AG04450 (cell line): ENCODE data around the gene CRKL. TPM values are rescaled to one million over a fixed set of nuclear protein-coding genes. Genes with fewer than 3 reads are reported as not detected.

ENCODE experiments used
- CTCF ChIA-PET: fragments of 300-600, 350-600 bp; formaldehyde crosslinking; extraction: SDS; loops from one replicate; lab custom pipeline; 2022; ENCODE audit warnings: antibody characterized with exemption, inconsistent platforms; lab: Charles Lee
- POLR2A ChIA-PET: fragments of 350-600 bp; formaldehyde crosslinking; extraction: SDS; loops from one replicate; lab custom pipeline; 2021; ENCODE audit warnings: antibody characterized with exemption, inconsistent platforms; lab: Yijun Ruan, JAX
- DNase-seq: peaks from one replicate; pipeline ENCODE4 v3.0.0-alpha.2; 2011; ENCODE audit warnings: low read depth, low spot score
- H3K27ac ChIP-seq: one replicate; pipeline ENCODE4 v1.5.1; 2012; ENCODE audit warnings: low read depth, low read length, control low read depth
- H3K27me3 ChIP-seq: one replicate; pipeline ENCODE4 v1.6.0; 2012; ENCODE audit warnings: low read length; ENCODE audit not compliant: control insufficient read depth, insufficient read depth
- H3K4me3 ChIP-seq: 2 replicates; pipeline ENCODE4 v1.5.1; 2011; ENCODE audit warnings: mild to moderate bottlenecking, low read depth, low read length, control low read depth
- H3K9me3 ChIP-seq: 2 replicates; pipeline ENCODE4 v1.5.1; 2012; ENCODE audit warnings: low read length; ENCODE audit not compliant: control insufficient read depth, insufficient read depth
- polyA plus RNA-seq: library from polyadenylated mRNA; depleted of rRNA; stranded (reverse); fragments of >200 nt; gene quantifications from 2 replicates; pipeline ENCODE4 v1.2.3, GENCODE V29; 2011
- TF ChIP-seq, protein P1 (sequence below): IDR thresholded peaks from 2 replicates; pipeline ENCODE4 v1.5.1; 2011; ENCODE audit warnings: low read depth, low read length, control low read depth, inconsistent platforms

Gene CRKL
- polyA plus RNA-seq, 1 experiment: 24.1 TPM

DNA sequence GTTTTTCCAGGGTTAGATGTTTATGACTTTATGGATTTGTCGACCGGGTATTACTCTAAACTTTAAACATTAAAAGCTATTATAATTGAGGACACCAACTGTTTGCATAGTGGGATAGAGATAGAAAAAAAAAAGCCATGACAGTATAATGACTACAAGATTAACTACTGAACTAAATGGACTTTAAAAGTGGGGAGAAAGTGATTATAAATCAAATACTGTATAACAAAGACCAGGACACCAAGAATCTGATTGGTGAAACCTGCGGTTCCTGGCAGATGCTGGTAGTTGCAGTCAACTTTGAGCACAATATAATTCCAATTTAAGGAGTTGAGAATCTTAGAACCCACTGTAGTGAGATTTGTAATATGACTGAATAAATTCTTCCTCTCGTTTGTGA, 2.5 kb downstream of the CRKL start:
- TF ChIP-seq, protein P1, sequence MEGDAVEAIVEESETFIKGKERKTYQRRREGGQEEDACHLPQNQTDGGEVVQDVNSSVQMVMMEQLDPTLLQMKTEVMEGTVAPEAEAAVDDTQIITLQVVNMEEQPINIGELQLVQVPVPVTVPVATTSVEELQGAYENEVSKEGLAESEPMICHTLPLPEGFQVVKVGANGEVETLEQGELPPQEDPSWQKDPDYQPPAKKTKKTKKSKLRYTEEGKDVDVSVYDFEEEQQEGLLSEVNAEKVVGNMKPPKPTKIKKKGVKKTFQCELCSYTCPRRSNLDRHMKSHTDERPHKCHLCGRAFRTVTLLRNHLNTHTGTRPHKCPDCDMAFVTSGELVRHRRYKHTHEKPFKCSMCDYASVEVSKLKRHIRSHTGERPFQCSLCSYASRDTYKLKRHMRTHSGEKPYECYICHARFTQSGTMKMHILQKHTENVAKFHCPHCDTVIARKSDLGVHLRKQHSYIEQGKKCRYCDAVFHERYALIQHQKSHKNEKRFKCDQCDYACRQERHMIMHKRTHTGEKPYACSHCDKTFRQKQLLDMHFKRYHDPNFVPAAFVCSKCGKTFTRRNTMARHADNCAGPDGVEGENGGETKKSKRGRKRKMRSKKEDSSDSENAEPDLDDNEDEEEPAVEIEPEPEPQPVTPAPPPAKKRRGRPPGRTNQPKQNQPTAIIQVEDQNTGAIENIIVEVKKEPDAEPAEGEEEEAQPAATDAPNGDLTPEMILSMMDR: no peak
- ChIA-PET CTCF (interaction anchor here (0.7 to 2.0 kb wide), 3 partner anchors 34 to 115 kb away, joined by 3 to 8 read pairs (median 5); no protein-coding TSS in a partner anchor), POLR2A (interaction anchor here (0.8 kb wide), 1 partner anchor 38 kb away, joined by 5 read pairs; no protein-coding TSS in a partner anchor)
- H3K4me3 ChIP-seq: peak overlapping the region; percentile 70
- no peak overlapping the region for H3K27ac ChIP-seq
- no peak for DNase-seq
- H3K27me3 ChIP-seq: no peaks in the 10 kb centered on the region
- no peaks in the 10 kb centered on the region; the same call in 1 of the 2 replicates for H3K9me3 ChIP-seq

DNA sequence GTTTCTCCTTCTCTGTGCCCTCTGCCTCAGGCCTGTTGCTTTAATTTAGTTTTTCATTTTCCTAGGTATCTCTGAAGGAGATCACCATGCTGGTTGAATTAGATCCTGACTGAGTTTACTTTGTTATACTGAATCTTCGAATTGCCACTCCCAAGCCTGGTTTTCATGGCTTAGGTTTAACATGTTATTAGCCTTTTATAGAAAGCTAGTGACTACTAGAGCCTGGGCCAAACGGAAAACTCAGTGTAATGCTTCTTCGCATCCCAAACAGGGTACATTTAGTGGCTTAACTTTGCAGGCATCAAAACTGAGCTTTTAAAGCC, 3.6 kb downstream of the CRKL start:
- CTCF ChIA-PET: interaction anchor here (1.1 to 2.0 kb wide), 3 partner anchors 17 to 117 kb away, joined by 3 to 8 read pairs (median 5); no protein-coding TSS in a partner anchor
- H3K27ac ChIP-seq: no peak overlapping the region

DNA sequence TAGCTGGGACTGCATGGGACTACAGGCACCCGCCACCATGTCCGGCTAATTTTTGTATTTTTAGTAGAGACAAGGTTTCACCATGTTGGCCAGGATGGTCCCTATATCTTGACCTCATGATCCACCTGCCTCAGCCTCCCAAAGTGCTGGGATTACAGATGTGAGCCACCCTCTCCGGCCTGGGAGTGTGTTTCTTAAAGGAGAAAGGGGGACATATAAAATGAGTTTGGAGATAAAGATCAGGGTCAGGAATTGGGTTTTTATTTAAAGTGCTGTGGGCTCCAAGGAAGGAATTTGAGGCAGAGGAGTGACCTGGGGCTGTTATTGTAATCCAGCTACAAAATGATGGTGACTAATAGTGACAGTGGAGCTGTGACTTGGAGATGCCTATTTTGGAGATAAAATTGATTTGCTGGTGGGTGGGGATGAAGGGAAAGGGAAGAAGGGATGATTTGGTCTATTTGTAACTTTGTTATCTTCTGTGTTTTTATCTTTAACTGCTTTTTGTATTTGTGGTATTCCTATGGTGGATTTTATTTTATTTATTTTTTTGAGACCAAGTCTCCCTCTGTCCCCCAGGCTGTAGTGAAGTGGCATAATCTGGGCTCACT, 5.0 kb downstream of the CRKL start:
- Histone ChIP-seq H3K9me3 (no peaks in the 10 kb centered on the region; the same call in 1 of the 2 replicates), H3K27me3 (no peaks in the 10 kb centered on the region), H3K4me3 (no peak overlapping the region), H3K27ac (no peak overlapping the region)
- ChIA-PET CTCF (interaction anchor here (0.8 to 1.2 kb wide), 2 partner anchors 36 to 39 kb away, joined by 3 to 5 read pairs; no protein-coding TSS in a partner anchor), POLR2A (no interaction called here)
- no peak for DNase-seq
- TF ChIP-seq, protein P1: no peak

More for the DNA sequence above, 3.6 kb downstream of the CRKL start:
- H3K27me3 ChIP-seq: no peaks in the 10 kb centered on the region
- POLR2A ChIA-PET: interaction anchor here (0.7 kb wide), 1 partner anchor 159 kb away, joined by 5 read pairs; no protein-coding TSS in a partner anchor
- H3K4me3 ChIP-seq: peak overlapping the region; percentile 70
- TF ChIP-seq, protein P1: no peak
- no peaks in the 10 kb centered on the region; the same call in 1 of the 2 replicates for H3K9me3 ChIP-seq
- DNase-seq: no peak

DNA sequence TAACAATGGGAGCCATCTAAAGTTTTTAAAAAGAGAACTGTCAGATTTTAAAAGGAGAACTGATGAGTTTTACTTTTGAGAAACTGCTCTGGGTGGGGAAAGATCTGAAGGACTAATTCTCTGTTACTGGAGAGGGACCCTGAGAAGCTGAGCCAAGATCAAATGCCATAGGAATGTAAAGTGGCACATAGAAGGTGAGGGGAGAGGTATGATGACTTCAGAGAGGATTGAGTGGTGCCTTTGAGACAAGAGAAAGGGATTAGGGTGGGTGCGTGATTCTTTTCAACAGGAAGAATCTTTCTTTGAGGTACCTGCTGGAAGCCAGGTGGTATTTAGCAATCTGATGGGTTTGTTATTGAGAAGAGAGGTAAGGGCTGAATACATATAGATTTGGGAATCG, 9.0 kb downstream of the CRKL start:
- no peak overlapping the region for H3K4me3 ChIP-seq
- ChIA-PET POLR2A (interaction anchor here (0.9 kb wide), 1 partner anchor 9 kb away, joined by 3 read pairs; the partner anchor contains the start of gene CRKL), CTCF (interaction anchor here (0.7 to 1.8 kb wide), 4 partner anchors 9 to 41 kb away, joined by 3 to 11 read pairs (median 4); no protein-coding TSS in a partner anchor)
- TF ChIP-seq, protein P1: no peak
- no peak for DNase-seq
- H3K27me3 ChIP-seq: no peaks in the 10 kb centered on the region
- no peaks in the 10 kb centered on the region for H3K9me3 ChIP-seq
- H3K27ac ChIP-seq: no peak overlapping the region
